ENCODE measurements around the gene LIPT2. TPM values are rescaled to one million over a fixed set of nuclear protein-coding genes. Genes with fewer than 3 reads are reported as not detected.

Gene LIPT2
- total RNA-seq, 1 donor: 1.4 TPM

GRCh38 chr11:74443071-74443864 lies 50.3 kb downstream of the LIPT2 start:
- H3K4me3 ChIP-seq (ENCODE audit: low read depth, low read length): no peak overlapping the region
- DNase-seq (ENCODE audit: low read depth): peak; percentile 10
- TF ChIP-seq CTCF (IDR thresholded peaks at IDR 0.05; ENCODE audit: insufficient read depth, low read length): no peak

- H3K4me3 ChIP-seq (ENCODE audit: low read depth, low read length): no peak overlapping the region
- no peak for TF ChIP-seq CTCF (IDR thresholded peaks at IDR 0.05; ENCODE audit: insufficient read depth, low read length)
- DNase-seq (ENCODE audit: low read depth): peak; percentile 42
Observed at GRCh38 chr11:74442636-74443035, 50.9 kb downstream of the LIPT2 start.

Small RNA genes lying within 50 kb of the gene (small RNA-seq; reads per million reads assigned to genes)
- not detected for gene CYCSP27

Other genes starting within 250 kb of the LIPT2 start
- 1.9 and 4.4 TPM in 2 replicates for gene P4HA3, start 182.1 kb downstream of the LIPT2 start, total RNA-seq (ENCODE audit: low replicate concordance)
- 4.2 and 4.3 TPM in 2 replicates for gene PGM2L1, start 95.3 kb downstream of the LIPT2 start, total RNA-seq (ENCODE audit: low replicate concordance)
- 0.18 and 5.9 TPM in 2 replicates for gene KCNE3, start 26.2 kb downstream of the LIPT2 start, total RNA-seq (ENCODE audit: low replicate concordance)
- gene POLD3, start 98.9 kb upstream of the LIPT2 start, total RNA-seq (ENCODE audit: low replicate concordance): 12.8 and 26.8 TPM in 2 replicates
- not detected in 2 replicates for gene CHRDL2, start 237.7 kb upstream of the LIPT2 start, total RNA-seq (ENCODE audit: low replicate concordance)